T-helper 1 cell treated with Interleukin-12 subunit alpha and Interleukin-12 subunit beta and Interleukin-4 antibody, amounts not matched to agents 30 μg/mL and 1 μg/mL, for 36 hours (primary cell): ENCODE data around the gene FGFR4.

Source experiments
- H3K27ac Mint-ChIP-seq: one replicate; pipeline ENCODE4 v1.8.0; 2021; ENCODE audit warnings: mild to moderate bottlenecking, mixed read lengths
- H3K27me3 Mint-ChIP-seq: one replicate; pipeline ENCODE4 v1.8.0; 2021; ENCODE audit warnings: low read depth, mixed read lengths
- H3K36me3 Mint-ChIP-seq: one replicate; pipeline ENCODE4 v1.8.0; 2021; ENCODE audit warnings: low read depth, mixed read lengths
- H3K4me1 Mint-ChIP-seq: one replicate; pipeline ENCODE4 v1.8.0; 2021; ENCODE audit warnings: low read depth, mixed read lengths
- H3K4me3 Mint-ChIP-seq: one replicate; pipeline ENCODE4 v1.8.0; 2021; ENCODE audit warnings: mild to moderate bottlenecking, moderate library complexity, mixed read lengths
- H3K9me3 Mint-ChIP-seq: one replicate; pipeline ENCODE4 v1.8.0; 2021; ENCODE audit warnings: mixed read lengths

FGFR4 gene

GRCh38 chr5:177092178-177093081, 5.7 kb downstream of the FGFR4 start:
- Mint-ChIP-seq H3K36me3 (no peaks in the 10 kb centered on the region), H3K9me3 (no peaks in the 10 kb centered on the region), H3K27me3 (peaks cover 8% of the 10 kb centered on the region), H3K4me1 (peaks cover 6% of the 10 kb centered on the region), H3K27ac (no peak overlapping the region), H3K4me3 (no peak overlapping the region)

DNA sequence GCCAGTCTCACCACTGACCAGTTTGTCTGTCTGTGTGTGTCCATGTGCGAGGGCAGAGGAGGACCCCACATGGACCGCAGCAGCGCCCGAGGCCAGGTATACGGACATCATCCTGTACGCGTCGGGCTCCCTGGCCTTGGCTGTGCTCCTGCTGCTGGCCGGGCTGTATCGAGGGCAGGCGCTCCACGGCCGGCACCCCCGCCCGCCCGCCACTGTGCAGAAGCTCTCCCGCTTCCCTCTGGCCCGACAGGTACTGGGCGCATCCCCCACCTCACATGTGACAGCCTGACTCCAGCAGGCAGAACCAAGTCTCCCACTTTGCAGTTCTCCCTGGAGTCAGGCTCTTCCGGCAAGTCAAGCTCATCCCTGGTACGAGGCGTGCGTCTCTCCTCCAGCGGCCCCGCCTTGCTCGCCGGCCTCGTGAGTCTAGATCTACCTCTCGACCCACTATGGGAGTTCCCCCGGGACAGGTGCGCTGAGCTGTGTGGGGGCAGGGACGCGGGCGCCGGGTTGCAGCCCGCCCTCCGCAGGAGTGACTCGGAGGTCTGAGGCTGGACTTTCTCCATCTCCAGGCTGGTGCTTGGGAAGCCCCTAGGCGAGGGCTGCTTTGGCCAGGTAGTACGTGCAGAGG, 6.5 kb downstream of the FGFR4 start:
- H3K4me3 Mint-ChIP-seq = no peak overlapping the region
- no peaks in the 10 kb centered on the region for H3K36me3 Mint-ChIP-seq
- H3K27ac Mint-ChIP-seq = no peak overlapping the region

GRCh38 chr5:177093803-177094202, 7.1 kb downstream of the FGFR4 start:
- Mint-ChIP-seq H3K9me3 (no peaks in the 10 kb centered on the region), H3K27ac (no peak overlapping the region), H3K4me1 (peaks cover 3% of the 10 kb centered on the region), H3K36me3 (no peaks in the 10 kb centered on the region), H3K4me3 (no peak overlapping the region), H3K27me3 (no peaks in the 10 kb centered on the region)

More for the DNA sequence above, 6.5 kb downstream of the FGFR4 start:
- Mint-ChIP-seq H3K27me3 (peaks cover 2% of the 10 kb centered on the region), H3K9me3 (no peaks in the 10 kb centered on the region), H3K4me1 (peaks cover 4% of the 10 kb centered on the region)

GRCh38 chr5:177094224-177095087, 7.7 kb downstream of the FGFR4 start:
- Mint-ChIP-seq H3K27me3 (no peaks in the 10 kb centered on the region), H3K36me3 (no peaks in the 10 kb centered on the region), H3K9me3 (no peaks in the 10 kb centered on the region), H3K4me1 (no peaks in the 10 kb centered on the region), H3K27ac (no peak overlapping the region), H3K4me3 (no peak overlapping the region)

- Mint-ChIP-seq H3K4me3 (no peak overlapping the region), H3K36me3 (no peaks in the 10 kb centered on the region), H3K27ac (no peak overlapping the region), H3K4me1 (no peaks in the 10 kb centered on the region), H3K27me3 (no peaks in the 10 kb centered on the region), H3K9me3 (no peaks in the 10 kb centered on the region)
Measured at GRCh38 chr5:177095088-177095669, 8.5 kb downstream of the FGFR4 start.

DNA sequence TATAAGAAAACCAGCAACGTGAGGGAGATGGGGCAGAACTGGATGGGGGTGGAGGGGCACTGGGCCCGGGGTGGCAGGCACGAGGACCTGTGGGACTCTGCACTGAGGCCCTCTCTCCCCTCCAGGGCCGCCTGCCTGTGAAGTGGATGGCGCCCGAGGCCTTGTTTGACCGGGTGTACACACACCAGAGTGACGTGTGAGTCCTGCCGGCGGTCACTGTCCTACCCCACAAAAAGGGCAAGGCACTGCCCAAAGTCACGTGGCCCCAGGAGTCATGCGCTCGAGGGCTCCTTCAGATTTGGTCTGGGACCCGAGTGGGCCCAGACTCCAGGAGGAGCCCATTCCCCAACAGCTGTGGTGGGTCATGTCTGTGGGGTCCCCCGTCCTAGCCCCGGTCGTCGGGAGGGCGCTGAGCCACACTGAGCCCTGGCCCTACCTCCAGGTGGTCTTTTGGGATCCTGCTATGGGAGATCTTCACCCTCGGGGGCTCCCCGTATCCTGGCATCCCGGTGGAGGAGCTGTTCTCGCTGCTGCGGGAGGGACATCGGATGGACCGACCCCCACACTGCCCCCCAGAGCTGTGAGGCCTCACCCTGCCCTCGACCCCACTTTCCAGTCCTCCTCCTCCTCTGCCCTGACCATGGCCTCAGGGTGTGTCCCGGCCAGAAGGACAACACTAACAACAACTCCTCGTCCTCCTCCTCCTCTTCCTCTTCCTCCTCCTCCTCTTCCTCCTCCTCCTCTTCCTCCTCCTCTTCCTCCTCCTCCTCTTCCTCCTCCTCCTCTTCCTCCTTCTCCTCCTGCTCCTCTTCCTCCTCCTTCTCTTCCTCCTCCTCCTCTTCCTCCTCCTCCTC, 9.7 kb downstream of the FGFR4 start:
- Mint-ChIP-seq H3K9me3 (no peaks in the 10 kb centered on the region), H3K4me3 (no peak overlapping the region), H3K27me3 (no peaks in the 10 kb centered on the region), H3K27ac (no peak overlapping the region), H3K4me1 (no peaks in the 10 kb centered on the region), H3K36me3 (no peaks in the 10 kb centered on the region)

DNA sequence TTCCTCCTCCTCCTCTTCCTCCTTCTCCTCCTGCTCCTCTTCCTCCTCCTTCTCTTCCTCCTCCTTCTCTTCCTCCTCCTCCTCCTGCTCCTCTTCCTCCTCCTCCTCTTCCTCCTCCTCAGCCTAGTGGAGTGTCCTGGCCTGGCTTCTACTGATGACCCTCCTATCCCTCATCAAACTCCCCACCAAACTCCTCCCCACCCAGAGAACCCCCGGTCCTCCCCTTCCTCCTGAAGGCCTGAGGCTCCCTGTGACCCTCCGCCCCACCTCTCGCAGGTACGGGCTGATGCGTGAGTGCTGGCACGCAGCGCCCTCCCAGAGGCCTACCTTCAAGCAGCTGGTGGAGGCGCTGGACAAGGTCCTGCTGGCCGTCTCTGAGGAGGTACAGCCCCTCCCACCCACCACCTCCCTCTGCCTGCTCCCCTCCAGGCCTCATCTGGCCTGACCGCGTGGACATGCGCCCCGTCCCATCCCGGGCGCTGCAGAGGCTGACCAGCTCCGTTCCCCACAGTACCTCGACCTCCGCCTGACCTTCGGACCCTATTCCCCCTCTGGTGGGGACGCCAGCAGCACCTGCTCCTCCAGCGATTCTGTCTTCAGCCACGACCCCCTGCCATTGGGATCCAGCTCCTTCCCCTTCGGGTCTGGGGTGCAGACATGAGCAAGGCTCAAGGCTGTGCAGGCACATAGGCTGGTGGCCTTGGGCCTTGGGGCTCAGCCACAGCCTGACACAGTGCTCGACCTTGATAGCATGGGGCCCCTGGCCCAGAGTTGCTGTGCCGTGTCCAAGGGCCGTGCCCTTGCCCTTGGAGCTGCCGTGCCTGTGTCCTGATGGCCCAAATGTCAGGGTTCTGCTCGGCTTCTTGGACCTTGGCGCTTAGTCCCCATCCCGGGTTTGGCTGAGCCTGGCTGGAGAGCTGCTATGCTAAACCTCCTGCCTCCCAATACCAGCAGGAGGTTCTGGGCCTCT, 10.6 kb downstream of the FGFR4 start:
- no peak overlapping the region for H3K27ac Mint-ChIP-seq
- no peaks in the 10 kb centered on the region for H3K27me3 Mint-ChIP-seq
- no peaks in the 10 kb centered on the region for H3K4me1 Mint-ChIP-seq
- H3K36me3 Mint-ChIP-seq = no peaks in the 10 kb centered on the region
- no peak overlapping the region for H3K4me3 Mint-ChIP-seq
- H3K9me3 Mint-ChIP-seq = no peaks in the 10 kb centered on the region

DNA sequence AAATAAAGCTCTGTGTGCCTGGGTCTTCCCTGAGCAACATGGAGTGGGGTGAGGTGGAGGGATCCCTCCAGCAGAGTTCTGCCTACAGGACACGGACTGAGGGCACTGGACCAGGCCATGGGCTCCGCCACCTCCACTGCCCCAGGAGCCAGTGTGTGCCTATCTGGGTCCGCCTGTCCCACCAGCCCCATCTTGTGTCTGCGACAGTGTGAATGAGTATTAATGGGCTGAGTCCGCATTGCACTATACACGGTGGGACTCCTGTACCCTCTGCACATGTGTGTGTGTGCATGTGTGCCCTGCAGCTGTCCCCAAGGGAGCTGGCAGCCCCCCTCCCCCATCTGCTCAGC, 11.4 kb downstream of the FGFR4 start:
- no peaks in the 10 kb centered on the region for H3K4me1 Mint-ChIP-seq
- H3K27ac Mint-ChIP-seq = no peak overlapping the region
- no peaks in the 10 kb centered on the region for H3K27me3 Mint-ChIP-seq
- H3K36me3 Mint-ChIP-seq = no peaks in the 10 kb centered on the region
- H3K4me3 Mint-ChIP-seq = no peak overlapping the region
- no peaks in the 10 kb centered on the region for H3K9me3 Mint-ChIP-seq

- no peaks in the 10 kb centered on the region for H3K27me3 Mint-ChIP-seq
- H3K27ac Mint-ChIP-seq = no peak overlapping the region
- no peaks in the 10 kb centered on the region for H3K9me3 Mint-ChIP-seq
- no peak overlapping the region for H3K4me3 Mint-ChIP-seq
- H3K36me3 Mint-ChIP-seq = no peaks in the 10 kb centered on the region
- H3K4me1 Mint-ChIP-seq = no peaks in the 10 kb centered on the region
Measured at GRCh38 chr5:177098470-177099141, 11.9 kb downstream of the FGFR4 start.

DNA sequence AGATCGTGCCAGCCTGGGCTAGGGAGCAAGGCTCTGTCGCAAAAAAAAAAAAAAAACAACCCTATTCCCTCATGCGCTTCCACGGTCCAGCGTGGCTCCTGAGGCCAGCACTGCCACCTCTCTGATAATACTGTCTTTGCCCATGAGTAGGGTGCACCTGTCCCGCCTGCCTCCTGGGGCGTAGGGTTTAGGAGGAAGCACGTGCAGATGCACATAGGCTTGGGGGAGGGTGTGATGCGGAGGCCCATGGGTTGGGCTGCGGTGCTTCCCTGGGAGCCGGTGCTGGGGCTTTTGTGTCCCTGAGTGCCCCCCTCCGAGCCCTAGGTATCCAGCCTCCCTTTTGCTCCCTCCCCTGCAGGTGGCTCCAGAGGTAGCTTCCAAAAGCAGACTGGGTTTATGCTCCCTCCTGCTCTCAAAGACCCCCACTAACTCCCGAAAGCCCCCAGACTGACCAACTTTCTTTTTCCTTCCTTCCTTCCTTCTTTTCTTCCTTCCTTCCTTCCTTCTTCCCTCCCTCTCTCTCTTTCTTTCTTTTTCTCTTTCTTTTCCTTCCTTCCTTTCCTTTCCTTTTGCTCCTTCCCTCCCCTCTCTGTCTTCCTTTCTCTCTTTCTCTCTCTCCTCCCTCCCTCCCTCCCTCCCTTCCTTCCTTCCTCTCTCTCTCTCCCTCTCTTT, 12.8 kb downstream of the FGFR4 start:
- Mint-ChIP-seq H3K9me3 (no peaks in the 10 kb centered on the region), H3K27me3 (no peaks in the 10 kb centered on the region), H3K36me3 (no peaks in the 10 kb centered on the region), H3K4me3 (no peak overlapping the region), H3K4me1 (no peaks in the 10 kb centered on the region), H3K27ac (no peak overlapping the region)

DNA sequence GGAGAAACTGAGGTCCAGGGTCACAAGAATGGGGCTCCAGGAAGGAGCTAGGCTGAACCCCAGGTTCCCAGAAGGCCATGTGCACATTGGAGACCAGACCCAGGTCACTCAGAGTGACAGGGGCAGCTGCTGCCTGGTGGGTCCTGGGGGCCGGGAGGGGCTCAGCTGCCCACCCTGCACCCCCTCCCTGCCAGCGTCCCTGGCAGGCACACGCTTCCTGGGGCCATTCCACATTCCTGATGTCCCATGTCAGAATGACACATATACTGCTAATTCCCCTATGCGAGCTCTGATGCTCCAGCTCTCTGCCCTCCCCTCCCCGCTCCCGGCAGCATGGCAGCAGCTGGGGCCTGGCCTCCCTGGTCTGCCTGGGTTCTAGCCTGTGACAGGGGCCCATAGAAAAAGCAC, 14.0 kb downstream of the FGFR4 start:
- no peaks in the 10 kb centered on the region for H3K9me3 Mint-ChIP-seq
- no peaks in the 10 kb centered on the region for H3K36me3 Mint-ChIP-seq
- H3K27me3 Mint-ChIP-seq = no peaks in the 10 kb centered on the region
- H3K4me3 Mint-ChIP-seq = no peak overlapping the region
- H3K27ac Mint-ChIP-seq = no peak overlapping the region
- H3K4me1 Mint-ChIP-seq = no peaks in the 10 kb centered on the region
